ENCODE measurements around the gene TMEM260.

GRCh38 chr14:56650048-56650447, 70.5 kb downstream of the TMEM260 start:
- TF ChIP-seq POLR2A (IDR thresholded peaks at IDR 0.05), result no peak
- TF ChIP-seq, protein P1, sequence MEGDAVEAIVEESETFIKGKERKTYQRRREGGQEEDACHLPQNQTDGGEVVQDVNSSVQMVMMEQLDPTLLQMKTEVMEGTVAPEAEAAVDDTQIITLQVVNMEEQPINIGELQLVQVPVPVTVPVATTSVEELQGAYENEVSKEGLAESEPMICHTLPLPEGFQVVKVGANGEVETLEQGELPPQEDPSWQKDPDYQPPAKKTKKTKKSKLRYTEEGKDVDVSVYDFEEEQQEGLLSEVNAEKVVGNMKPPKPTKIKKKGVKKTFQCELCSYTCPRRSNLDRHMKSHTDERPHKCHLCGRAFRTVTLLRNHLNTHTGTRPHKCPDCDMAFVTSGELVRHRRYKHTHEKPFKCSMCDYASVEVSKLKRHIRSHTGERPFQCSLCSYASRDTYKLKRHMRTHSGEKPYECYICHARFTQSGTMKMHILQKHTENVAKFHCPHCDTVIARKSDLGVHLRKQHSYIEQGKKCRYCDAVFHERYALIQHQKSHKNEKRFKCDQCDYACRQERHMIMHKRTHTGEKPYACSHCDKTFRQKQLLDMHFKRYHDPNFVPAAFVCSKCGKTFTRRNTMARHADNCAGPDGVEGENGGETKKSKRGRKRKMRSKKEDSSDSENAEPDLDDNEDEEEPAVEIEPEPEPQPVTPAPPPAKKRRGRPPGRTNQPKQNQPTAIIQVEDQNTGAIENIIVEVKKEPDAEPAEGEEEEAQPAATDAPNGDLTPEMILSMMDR (IDR thresholded peaks at IDR 0.05), result no peak
- TF ChIP-seq POLR2AphosphoS5 (IDR thresholded peaks at IDR 0.05), result no peak
